HG02798 (cell line): ENCODE measurements around the gene RUNX2.

Experiments
- ATAC-seq: cut with Tn5 transposase; IDR thresholded peaks from one replicate; pipeline ENCODE4 v1.9.1; 2021; ENCODE audit warnings: mild to moderate bottlenecking; ENCODE audit not compliant: unreplicated experiment, poor library complexity

The RUNX2 gene

DNA sequence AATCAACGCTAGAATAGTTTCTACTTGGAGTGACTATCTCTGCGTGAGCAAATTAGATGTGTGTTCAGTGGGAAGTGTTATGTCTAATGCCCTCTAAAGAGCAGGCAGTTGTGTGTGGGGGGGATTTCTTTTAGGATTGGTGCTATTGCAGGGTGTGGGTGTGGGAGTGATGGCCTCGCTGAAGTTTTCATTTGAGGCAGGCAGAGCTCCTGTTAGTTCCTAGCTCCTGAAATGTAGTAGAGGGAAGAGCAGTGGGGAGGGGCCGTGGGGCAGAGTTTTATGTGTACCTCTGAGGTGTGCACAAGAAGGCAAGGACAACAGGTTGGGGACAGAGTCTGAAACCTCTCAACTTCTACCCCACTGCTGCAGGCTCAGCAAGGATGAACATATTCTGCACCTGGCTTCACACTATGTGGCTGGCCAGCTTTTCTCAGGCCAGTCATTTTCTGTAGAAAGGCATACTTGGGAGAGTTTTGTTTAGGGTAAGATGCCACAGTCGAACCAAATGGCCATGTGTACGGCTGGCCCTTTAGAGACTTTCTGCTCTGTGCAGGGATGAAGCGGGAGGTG is 278.8 kb downstream of the RUNX2 start:
- ATAC-seq: no peak

DNA sequence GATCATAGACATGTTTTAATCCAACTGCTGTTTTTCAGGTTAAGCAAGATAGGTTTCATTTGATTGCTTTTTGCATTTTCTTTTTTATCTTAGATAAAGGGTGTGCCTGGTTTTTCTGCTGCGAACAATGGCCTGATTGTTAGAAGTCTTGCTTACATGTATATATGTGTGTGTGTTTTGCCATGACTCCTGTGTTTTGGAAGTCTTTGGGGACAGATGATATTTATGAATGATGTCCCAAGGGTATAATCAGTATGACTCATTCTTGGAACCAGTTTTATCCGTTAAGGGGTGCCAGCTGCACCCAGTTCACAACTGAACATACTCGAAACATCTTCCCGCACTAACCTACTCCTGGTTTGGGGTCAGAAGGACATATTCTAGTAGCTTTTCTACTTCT is 279.7 kb downstream of the RUNX2 start:
- no peak for ATAC-seq

DNA sequence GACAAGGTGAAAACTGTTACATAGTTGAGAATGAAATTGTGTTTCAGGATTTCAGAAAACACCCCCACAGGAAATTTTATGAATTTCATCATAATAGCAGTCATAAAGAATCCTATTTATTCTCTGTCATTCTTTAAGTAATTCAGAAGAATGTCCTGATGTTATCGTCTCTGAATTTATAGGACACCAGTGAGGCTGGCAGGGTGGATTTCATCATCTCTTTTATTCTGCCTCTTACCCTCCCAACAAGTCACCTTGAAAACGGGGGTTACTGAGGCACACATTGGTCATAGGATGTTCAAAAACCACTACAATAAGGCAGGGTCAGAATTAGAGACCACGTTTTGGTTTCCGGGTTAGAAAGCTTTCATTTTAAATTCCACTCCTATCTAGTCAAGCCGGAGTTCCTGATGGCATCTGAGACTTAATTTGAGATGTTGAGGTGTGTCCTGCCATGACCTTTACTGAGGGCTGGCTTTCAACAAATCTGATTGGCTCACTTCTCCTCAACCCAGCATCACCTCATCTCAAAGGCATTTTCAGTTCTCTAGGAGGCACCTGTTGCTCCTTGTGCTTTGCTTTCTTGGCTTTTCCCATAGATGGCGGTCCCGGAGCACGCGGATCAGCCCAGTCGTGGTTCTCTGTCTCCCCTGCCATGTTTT is 280.3 kb downstream of the RUNX2 start:
- no peak for ATAC-seq

DNA sequence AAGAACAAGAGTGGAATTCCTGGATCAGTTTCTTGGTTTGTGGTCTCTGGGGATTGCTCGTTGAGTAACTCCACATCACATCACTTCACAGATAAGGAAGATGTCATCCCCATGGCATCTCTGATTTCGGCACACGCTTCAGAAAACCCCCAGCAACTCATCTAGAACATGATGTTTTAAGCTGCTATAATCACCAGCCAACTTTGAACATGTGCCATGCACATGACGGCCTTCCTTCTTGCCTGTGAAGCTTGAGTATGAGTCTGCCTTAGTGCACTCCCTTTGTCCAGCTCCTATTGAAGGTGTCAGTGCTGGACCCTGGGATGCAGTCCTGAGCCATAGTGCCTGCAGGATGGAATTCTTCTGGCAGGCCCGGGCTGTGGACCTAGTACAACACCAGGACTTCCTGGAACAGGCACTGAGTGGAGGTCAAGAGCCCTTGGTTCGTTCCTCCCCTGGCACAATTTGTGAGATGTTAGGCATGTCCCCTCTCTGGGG is 281.1 kb downstream of the RUNX2 start:
- ATAC-seq: no peak

DNA sequence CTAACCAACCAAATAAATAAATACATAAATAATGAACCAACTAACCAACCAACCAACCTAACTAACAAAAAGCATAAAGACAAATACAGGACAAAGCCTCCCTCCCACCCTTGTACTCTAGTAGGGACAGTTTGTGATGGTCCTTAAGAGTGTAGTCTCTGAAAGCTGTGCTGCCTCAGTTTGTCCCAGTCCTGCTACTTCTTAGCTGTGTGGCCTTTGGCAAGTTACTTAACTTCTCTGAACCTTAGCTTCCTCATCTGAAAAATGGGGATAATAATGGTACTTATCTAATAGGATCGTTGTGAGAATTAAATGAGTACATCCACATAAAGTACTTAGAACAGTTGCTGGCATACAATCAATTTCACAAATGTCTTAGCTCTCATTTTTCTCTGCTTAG is 282.2 kb downstream of the RUNX2 start:
- no peak for ATAC-seq

DNA sequence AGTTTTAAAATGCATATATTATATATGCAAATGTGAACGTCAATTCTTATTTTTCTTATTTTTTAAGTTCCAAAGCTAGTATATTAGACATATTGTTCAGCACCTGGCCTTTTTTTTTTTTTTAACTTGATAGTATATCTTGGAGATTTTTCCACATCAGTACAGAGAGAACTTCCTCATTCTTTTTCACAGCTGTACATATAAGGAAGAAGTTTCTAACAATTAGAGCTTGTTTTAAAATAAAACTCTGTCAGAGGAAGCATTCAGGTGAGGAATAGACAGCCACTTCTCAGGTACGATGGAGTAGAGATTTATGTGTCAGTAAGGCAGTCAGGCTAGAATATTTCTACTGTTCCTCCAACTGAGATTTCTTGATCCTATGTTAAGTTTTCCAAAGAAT is 282.7 kb downstream of the RUNX2 start:
- ATAC-seq: no peak

DNA sequence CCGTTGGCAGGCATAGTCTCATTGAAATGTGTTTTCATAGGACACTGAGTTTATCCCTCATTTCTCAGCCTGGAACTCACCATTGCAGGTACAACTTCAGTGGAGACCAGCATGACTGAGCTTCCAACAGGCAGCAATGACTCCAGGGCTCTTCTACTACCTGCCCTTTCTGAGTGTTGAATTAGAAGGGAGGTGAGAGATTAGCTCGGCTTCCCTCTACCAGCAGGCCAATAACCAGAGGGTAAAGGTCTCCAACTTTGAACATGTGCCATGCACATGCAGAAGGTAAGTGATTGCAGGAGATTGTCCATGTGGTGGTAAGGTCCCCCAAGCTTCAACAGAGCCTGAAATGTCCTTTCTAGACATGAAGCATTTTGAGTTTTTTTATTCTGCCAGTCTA is 283.4 kb downstream of the RUNX2 start:
- ATAC-seq: no peak

DNA sequence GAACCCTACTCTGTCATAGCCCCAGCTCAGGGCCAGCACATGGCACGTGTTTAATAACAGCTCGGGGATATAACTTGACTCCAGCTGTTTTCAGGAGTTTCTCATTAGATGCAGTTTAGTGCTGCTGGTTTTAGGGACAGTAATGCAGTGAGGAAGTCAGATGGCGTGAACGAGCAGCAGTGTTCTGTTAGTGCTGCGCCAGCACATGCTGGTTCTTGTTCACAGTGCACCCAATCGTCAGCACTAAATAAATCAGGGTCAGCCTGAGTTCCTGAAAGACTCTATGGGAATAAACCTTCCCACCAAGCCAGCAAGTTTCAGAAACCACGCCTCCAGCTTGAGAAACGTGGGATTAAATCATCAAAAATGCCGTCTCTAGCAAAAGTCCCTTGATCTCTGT is 285.5 kb downstream of the RUNX2 start:
- ATAC-seq: no peak

DNA sequence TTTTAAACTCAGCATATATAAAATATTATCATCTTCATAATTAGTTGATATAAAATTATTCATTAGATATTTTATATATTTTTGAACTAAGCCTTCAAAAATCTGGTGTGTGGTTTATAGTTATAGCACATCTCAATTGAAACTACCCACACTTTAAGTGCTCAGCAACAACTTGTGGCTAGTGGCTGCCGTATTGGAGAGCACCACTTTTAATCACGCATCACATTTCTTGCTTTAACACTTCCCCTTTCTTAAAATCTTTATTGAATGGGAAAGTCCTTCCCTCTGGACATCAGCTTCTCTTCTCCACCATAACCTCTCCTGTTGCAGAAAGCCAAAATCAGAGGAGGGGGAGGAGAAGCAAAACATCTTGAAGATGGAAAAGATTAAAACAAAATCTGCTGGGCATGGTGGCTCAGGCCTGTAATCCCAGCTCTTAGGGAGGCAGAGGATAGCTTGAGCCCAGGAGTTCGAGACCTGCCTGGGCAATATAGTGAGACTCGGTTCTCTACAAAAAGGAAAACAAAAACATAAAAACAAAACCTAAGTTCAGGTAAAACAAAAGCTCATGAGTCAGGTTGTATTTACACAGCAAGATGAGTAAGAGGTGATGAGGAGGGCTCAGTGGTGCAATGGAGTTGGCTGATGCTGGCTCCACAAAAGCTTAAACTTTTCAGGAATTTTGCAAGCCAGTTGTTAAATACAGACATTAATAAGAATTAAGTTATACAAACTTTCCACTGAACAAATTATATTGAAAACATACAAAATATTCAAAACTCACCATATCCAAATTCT is 286.6 kb downstream of the RUNX2 start:
- ATAC-seq: no peak

DNA sequence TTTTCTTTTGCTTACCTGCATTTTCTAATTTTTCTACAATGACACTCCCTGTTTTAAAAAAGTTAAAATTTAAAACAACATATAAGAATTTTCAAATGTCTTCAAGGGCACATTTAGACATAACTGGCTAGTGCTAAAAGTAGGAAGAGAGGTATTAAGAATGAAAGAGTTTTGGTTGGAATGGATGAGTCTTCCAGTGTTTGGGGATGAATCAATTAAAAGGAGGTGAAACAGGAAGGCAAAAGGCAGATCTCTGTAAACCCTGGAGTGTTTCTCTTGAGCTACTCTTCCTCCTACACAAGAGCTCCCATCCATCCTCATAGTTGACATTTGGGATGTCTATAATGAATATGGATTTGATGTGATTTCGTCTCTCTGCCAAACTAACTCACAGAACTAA is 288.1 kb downstream of the RUNX2 start:
- ATAC-seq: no peak

DNA sequence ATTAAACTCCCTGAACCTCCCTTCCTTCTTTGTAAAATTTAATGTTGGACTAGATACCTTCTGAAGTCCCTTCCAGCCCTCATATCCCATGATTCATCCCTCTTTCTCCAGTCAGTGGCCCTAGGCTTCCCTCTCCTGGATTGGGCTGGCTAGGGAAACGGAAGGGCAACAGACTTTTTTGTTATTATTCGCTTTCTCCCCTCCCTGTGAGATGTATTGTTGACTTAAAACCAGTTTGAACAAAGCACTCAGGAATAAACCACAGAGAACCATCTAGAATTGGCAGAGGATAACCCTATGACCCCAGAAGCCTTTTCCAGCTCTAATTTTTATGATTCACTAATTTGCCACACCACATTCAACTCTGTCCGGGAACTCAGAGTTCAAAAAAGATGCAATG is 289.3 kb downstream of the RUNX2 start:
- ATAC-seq: no peak

DNA sequence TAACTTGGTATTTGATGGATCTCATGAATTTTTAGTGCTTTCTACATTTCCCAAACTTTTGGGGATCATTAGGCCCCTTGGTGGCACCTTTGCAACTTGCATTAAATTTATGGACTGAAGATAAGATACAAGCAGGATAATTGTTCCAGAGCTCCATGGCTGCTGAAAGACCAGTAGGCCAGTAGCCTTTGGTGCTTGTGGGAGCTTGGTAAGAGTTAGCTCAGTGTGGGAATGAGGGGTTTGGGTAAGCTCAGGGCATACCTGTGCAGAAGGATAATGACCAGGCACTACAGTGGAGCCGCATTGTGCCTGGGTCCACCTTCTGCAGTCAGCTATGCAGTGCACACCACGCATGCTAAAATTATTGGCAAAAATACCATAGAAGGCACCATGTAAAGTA is 290.1 kb downstream of the RUNX2 start:
- ATAC-seq: no peak

DNA sequence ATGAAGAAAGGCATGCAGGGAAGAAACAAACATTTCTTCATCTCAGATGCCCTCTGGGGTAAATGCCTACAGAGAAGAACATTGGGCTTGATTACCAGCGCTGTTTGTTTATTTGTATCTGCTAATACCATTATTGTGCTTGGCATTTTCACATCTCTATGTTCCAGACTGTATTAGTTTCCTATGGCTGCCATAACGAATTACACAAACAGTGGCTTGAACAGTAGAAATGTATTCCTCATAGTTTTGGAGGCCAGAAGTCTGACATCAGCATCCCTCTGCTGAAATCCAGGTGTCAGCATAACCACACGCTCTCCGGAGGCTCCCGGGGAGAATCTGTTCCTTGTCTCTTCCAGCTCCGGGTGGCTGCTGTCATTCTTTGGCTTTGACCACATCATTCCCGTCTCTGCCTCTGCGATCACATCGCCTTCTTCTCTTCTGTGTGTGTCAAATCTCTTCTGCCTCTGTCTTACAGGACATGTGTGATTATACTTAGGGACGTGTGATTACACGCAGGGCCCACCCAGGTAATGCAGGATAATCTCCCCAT is 291.2 kb downstream of the RUNX2 start:
- ATAC-seq: no peak

DNA sequence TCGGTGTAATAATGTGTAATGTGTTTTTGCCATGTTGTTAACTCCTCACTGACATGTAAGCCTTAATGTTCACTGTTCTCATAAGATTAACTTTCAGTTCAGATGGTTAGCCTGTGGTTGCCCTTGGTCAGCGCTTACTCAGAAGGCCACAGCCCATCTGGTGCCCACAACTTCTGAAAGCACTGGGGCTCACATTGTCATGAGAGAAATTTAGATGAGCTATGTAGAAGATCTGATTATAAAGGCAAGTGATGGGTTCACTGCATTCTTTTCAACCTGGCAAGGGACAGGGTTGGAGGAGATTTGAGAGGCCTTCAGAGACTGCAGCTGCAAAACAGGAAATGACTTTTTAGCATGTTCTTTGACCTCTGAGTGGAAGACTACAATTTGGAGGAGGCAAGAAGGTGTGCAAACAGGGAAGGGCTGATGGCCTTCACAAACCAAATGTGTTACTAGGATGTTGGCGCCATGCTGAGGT is 291.9 kb downstream of the RUNX2 start:
- ATAC-seq: peak; percentile 61

DNA sequence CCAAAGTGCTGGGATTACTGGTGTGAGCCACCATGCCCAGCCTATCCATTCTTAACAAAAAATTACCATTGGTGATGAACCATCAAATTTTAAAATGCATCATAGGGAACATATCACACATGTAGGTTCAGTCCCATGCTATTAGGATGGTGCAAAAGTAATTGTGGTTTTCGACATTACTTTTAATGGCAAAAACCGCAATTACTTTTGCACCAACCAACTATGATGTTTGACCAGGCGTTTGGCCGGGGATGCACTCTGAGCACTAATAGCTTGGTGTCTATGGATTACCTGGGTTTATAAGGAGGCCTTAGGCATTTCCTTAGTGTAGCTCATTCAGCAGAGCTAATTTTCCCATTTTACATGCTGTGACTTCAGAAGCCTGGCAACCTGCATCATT is 296.1 kb downstream of the RUNX2 start:
- no peak for ATAC-seq

DNA sequence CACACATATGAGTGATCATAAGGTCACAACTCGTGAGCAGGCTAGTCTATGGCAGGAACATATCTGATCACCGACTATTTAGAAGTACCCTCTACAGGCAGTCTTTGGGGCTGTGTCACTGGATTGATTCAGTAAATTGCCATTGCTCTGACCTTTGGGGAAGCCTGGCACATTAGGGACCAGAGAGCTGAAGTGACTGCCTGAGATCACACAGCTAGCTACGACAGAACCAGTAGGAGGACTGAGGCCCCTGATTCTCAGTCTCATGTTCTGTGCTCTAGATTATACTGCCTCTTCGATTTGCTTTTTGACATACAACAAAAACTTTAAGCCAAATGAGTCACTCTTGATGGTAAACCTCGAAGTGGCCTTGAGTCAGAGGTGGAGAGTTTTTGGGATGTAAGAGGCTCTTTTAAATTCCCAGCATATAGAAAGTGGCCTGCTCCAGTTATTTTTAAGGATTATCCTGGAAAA is 297.1 kb downstream of the RUNX2 start:
- no peak for ATAC-seq

DNA sequence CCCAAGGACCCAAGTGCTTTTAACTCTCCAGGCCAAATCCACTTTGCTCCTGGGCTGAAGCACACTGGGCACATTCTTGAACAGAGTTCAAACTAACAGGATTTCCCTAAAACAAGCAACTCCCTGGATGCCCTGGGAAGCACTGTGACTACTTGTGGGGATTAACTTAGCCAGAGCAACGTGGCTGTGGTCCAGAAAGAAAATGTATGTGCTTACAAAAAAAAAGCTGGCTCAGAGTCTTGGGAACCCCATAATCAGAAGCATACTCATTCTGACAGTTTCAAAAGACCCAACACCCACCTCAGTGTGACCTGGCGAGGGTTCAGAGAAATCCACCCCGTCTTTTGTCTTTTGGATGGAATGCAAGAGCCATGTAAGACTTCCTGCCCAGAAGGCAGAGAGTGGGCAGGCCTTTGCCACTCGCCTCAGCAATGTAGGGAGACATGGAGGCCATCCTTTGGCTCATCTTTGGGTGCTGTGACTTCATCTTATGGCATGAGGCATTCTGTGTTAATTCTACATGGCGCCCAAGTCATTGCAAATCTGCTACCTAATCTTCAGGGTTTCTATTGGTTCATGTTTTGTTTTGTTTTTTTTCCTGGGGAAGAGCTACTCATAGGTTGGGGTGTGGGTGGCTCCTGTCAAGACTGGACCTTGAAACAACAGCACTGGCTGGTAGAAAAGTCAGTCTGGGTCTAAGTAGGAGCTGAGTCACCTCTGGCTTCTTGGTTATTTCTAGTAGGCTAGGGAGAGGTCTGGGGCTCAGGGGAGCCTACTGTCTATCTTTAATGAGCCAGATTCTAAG is 298.2 kb downstream of the RUNX2 start:
- ATAC-seq: peak; percentile 51

DNA sequence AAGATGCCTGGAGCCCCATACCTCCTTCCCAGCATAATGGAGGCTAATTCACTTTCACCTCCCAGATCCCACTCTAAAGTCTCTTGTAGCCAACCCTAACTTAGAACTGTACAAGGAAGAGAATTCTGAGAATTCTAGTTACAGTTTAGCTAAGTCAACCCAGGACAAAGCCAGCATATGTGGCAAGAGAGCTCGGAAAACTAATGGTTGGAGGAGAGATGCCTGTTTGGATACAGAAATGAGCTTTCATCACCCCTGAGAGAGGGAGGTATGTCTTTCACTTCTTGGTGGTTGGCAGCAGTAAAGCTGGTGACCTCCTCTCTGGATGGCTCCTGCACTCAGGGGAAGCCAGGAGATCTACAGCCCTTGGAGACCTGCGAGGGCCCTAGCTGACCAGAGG is 302.2 kb downstream of the RUNX2 start:
- ATAC-seq: no peak

DNA sequence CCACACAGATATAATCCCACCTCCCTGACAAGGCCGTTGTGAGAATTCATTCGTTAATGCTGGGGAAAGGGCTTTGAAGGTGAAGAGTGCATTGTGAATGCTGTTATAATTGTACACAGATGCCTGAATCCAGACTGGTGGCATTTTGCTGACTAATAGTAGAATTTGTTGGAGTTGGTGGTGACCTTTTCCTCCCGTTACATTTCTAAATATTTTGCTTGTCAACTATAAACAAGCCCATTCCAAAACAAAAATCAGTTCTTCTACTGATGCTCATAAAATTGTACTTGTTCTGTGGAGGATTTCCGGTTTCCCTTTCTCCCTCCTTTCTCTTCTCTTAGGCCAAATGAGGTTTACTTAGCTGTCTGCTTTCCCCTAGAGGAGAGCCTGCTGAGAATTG is 302.7 kb downstream of the RUNX2 start:
- ATAC-seq: no peak

DNA sequence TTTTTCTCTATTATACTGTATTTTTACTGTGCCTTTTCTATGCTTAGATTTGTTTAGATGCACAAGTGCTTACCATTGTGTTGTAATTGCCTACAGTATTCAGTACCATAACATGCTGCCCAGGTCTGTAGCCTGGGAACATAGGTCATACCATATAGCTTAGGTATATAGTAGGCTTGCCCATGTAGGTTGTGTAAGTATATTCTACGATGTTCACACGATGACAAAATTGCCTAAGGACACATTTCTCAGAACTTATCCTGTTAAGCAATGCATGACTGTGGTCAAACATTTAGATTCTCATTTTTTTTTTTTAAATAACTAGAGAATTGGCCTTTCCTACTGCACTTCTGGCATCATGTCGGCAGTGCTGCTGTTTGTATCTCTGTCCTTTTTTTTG is 303.3 kb downstream of the RUNX2 start:
- ATAC-seq: no peak
